ENCODE data around the gene XPOT. TPM values are rescaled to one million over a fixed set of nuclear protein-coding genes. Genes with fewer than 3 reads are reported as not detected.

The XPOT gene
- polyA plus RNA-seq, 4 donors: 53.2 to 64.2 (median 58.5) TPM

Other genes with a start within 250 kb of the XPOT start
- 1 to 10 TPM; 4.5 to 6.7 (median 5.4) TPM for gene KICS2, start 182.1 kb upstream of the XPOT start, polyA plus RNA-seq (ENCODE audit: insufficient read length in 4 of 4)
- 1 to 10 TPM in 3 of 4 donors, under 1 TPM in 1; 0.73 to 2.2 (median 1.2) TPM for gene C12orf56, start 13.6 kb upstream of the XPOT start, polyA plus RNA-seq (ENCODE audit: insufficient read length in 4 of 4)
- gene TBK1, start 47.7 kb downstream of the XPOT start, polyA plus RNA-seq (ENCODE audit: insufficient read length in 4 of 4): 10 to 100 TPM; 19.7 to 26.9 (median 23.2) TPM
- 10 to 100 TPM; 17.4 to 20.5 (median 18.8) TPM for gene RASSF3, start 206.1 kb downstream of the XPOT start, polyA plus RNA-seq (ENCODE audit: insufficient read length in 4 of 4)